ENCODE results near the gene ARHGEF7. TPM values are rescaled to one million over a fixed set of nuclear protein-coding genes. Genes with fewer than 3 reads are reported as not detected.

ARHGEF7 gene
- total RNA-seq, 1 donor from 2014 or later = 64.6 TPM

DNA sequence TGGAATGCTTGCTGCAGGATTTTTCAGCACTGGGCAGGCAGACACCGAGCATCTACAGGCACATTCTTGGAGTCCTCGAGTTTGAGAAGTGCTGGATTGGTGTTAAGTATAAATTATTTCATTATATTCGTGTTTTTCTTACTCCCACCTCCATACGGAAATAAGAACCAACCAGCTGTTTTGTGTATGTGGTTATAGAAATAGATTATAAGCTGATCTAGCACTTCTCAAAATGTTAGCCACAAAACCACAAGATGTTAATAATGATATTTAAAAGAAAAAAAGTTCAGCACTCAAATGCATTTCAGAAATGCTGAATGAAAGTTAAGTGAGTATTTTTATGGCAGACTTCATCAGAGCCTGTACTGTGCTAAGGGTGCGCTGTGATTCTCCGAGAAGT lies 181.3 kb downstream of the ARHGEF7 start:
- no peak overlapping the region for H3K4me2 ChIP-seq
- H3K79me2 ChIP-seq (ENCODE audit: low read depth) = no peaks in the 10 kb centered on the region
- H4K20me1 ChIP-seq (ENCODE audit: low read depth) = no peaks in the 10 kb centered on the region
- H3K27ac ChIP-seq = no peak overlapping the region
- H3K36me3 ChIP-seq = peaks cover 8% of the 10 kb centered on the region
- no peaks in the 10 kb centered on the region for H3K4me1 Mint-ChIP-seq
- H3F3A ChIP-seq (ENCODE audit: low read depth) = no peaks in the 10 kb centered on the region
- H3K9me3 Mint-ChIP-seq = no peaks in the 10 kb centered on the region
- H2AFZ ChIP-seq (replicated peaks) = no peak overlapping the region
- H3K9me3 ChIP-seq (ENCODE audit: low read depth) = no peaks in the 10 kb centered on the region
- H3K36me3 Mint-ChIP-seq = peaks cover 21% of the 10 kb centered on the region
- H3K4me3 ChIP-seq = no peak overlapping the region
- no peaks in the 10 kb centered on the region for H3K27me3 ChIP-seq
- no peak for TF ChIP-seq EZH2phosphoT487 (IDR thresholded peaks at IDR 0.05)
- TF ChIP-seq EZH2 (IDR thresholded peaks at IDR 0.05) = no peak
- TF ChIP-seq, protein P1, sequence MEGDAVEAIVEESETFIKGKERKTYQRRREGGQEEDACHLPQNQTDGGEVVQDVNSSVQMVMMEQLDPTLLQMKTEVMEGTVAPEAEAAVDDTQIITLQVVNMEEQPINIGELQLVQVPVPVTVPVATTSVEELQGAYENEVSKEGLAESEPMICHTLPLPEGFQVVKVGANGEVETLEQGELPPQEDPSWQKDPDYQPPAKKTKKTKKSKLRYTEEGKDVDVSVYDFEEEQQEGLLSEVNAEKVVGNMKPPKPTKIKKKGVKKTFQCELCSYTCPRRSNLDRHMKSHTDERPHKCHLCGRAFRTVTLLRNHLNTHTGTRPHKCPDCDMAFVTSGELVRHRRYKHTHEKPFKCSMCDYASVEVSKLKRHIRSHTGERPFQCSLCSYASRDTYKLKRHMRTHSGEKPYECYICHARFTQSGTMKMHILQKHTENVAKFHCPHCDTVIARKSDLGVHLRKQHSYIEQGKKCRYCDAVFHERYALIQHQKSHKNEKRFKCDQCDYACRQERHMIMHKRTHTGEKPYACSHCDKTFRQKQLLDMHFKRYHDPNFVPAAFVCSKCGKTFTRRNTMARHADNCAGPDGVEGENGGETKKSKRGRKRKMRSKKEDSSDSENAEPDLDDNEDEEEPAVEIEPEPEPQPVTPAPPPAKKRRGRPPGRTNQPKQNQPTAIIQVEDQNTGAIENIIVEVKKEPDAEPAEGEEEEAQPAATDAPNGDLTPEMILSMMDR (IDR thresholded peaks at IDR 0.05) = no peak
- peaks cover 2% of the 10 kb centered on the region for H3K27me3 Mint-ChIP-seq (ENCODE audit: insufficient read depth, low read depth)
- no peaks in the 10 kb centered on the region for H3K4me1 ChIP-seq
- H3K9ac ChIP-seq = no peak overlapping the region
- no peak overlapping the region for H3K27ac Mint-ChIP-seq
- no peak for DNase-seq (ENCODE audit: low spot score)
- no peak overlapping the region for H3K4me3 Mint-ChIP-seq

DNA sequence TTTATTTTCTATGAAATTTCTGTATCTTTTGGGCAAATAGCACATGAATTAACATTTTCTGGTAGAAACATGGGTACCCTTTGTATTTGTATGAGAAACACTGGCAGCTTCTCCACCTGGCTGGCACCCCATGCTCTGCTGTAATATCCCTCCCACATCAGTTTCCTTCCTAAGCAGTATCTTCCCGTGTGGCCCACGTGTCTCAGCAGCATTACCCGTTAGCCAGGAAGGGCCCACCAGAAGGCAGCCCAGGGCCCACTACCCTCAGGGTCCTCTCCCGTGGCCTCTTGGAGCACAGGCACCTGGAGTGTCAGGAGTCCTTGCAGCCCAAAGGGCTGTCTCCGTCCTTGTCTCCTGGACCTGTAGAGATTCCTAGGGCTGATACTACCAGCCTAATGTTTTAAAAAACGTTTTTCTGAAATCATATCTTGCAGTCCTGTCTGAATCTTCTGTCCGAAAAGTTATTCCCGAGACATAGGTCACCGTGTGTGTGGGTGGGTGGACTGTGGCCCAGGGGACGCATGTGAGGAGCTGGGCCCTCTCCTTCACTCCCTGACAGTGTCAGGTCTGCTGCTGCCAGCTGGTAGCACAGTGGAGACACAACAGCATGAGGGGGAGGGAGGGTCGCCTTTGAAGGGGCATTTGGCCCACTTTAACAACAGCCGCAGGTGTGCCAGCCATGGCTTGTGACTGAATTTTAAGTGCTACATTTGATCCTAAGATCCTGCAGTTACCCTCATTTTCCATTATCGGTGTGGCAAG lies 183.3 kb downstream of the ARHGEF7 start:
- peaks cover 2% of the 10 kb centered on the region for H3K27me3 Mint-ChIP-seq (ENCODE audit: insufficient read depth, low read depth)
- Histone ChIP-seq H3K4me3 (no peak overlapping the region), H4K20me1 (ENCODE audit: low read depth) (no peaks in the 10 kb centered on the region), H3K79me2 (ENCODE audit: low read depth) (no peaks in the 10 kb centered on the region), H3F3A (ENCODE audit: low read depth) (no peaks in the 10 kb centered on the region), H3K27me3 (no peaks in the 10 kb centered on the region), H3K4me1 (no peaks in the 10 kb centered on the region), H3K27ac (no peak overlapping the region), H3K9me3 (ENCODE audit: low read depth) (no peaks in the 10 kb centered on the region), H3K4me2 (no peak overlapping the region), H3K9ac (no peak overlapping the region), H3K36me3 (peaks cover 5% of the 10 kb centered on the region), H2AFZ (replicated peaks) (no peak overlapping the region)
- no peak for DNase-seq (ENCODE audit: low spot score)
- no peaks in the 10 kb centered on the region for H3K9me3 Mint-ChIP-seq
- TF ChIP-seq EZH2phosphoT487 (IDR thresholded peaks at IDR 0.05) (no peak), EZH2 (IDR thresholded peaks at IDR 0.05) (no peak)
- TF ChIP-seq, protein P1 (IDR thresholded peaks at IDR 0.05) = no peak
- H3K4me1 Mint-ChIP-seq = no peaks in the 10 kb centered on the region
- no peak overlapping the region for H3K4me3 Mint-ChIP-seq
- H3K27ac Mint-ChIP-seq = no peak overlapping the region
- H3K36me3 Mint-ChIP-seq = peaks cover 18% of the 10 kb centered on the region

DNA sequence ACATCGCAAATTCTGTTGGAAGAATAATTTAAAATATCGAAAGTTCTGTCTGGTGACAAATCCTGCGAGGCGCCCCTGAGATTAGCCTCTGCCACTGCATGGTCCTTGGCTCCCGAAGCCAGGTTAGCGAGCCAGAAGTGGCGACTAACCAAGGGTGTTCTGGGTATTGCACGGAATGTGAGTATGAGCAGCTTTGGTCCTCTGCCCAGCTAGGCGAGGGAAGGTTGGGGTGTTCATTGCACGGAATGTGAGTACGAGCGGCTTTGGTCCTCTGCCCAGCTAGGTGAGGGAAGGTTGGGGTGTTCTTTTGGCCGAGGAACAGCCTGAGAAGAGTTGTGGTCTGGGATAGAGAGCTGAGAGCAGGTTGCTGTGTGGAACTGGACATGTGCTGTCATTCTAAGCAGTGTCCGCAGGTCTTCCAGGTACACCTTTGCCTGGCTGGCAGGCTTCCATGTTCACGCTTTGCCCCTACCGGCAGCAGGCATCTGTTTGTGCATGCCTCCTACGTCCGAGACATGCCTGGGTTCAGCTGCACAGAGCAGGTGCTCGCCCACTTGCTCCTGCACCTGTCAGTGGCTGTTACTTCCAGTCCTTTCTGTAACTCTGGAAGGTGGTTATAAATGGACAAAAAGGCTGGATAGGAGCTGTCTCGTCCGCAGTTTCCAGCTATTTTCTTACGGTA lies 187.1 kb downstream of the ARHGEF7 start:
- Histone ChIP-seq H3K79me2 (ENCODE audit: low read depth) (no peaks in the 10 kb centered on the region), H3K9ac (no peak overlapping the region), H3K4me1 (no peaks in the 10 kb centered on the region), H3K27me3 (no peaks in the 10 kb centered on the region), H2AFZ (replicated peaks) (no peak overlapping the region), H3K9me3 (ENCODE audit: low read depth) (no peaks in the 10 kb centered on the region), H3K4me2 (no peak overlapping the region), H3K4me3 (no peak overlapping the region), H4K20me1 (ENCODE audit: low read depth) (no peaks in the 10 kb centered on the region), H3K36me3 (no peaks in the 10 kb centered on the region), H3K27ac (no peak overlapping the region), H3F3A (ENCODE audit: low read depth) (no peaks in the 10 kb centered on the region)
- no peaks in the 10 kb centered on the region for H3K9me3 Mint-ChIP-seq
- no peak overlapping the region for H3K4me3 Mint-ChIP-seq
- peaks cover 7% of the 10 kb centered on the region for H3K27me3 Mint-ChIP-seq (ENCODE audit: insufficient read depth, low read depth)
- DNase-seq (ENCODE audit: low spot score) = no peak
- H3K36me3 Mint-ChIP-seq = peaks cover 43% of the 10 kb centered on the region
- H3K27ac Mint-ChIP-seq = no peak overlapping the region
- no peak for TF ChIP-seq EZH2 (IDR thresholded peaks at IDR 0.05)
- no peak for TF ChIP-seq EZH2phosphoT487 (IDR thresholded peaks at IDR 0.05)
- TF ChIP-seq, protein P1 (IDR thresholded peaks at IDR 0.05) = no peak
- H3K4me1 Mint-ChIP-seq = no peaks in the 10 kb centered on the region

Data from neural progenitor cell (in vitro differentiated cells).